Peyer's patch (tissue), 4 donors: ENCODE data around the gene RETREG2.

Experiments
- CTCF ChIP-seq, 6 experiments: fragments of 450-650 bp in 4 of 6; fragments of 200-600 bp in 2 of 6; sonication (generic) in 1 of 6; IDR thresholded peaks; one replicate each; pipeline ENCODE4 v1.5.1; 2017 to 2019; ENCODE audit warnings: antibody characterized with exemption in 6 of 6, mild to moderate bottlenecking in 3 of 6, moderate library complexity in 1 of 6
- POLR2A ChIP-seq, 2 donors: fragments of 450-650 bp; IDR thresholded peaks; one replicate each; pipeline ENCODE4 v1.5.1; 2017; ENCODE audit warnings: antibody characterized with exemption in 2 of 2, mild to moderate bottlenecking in 2 of 2, moderate library complexity in 2 of 2

DNA sequence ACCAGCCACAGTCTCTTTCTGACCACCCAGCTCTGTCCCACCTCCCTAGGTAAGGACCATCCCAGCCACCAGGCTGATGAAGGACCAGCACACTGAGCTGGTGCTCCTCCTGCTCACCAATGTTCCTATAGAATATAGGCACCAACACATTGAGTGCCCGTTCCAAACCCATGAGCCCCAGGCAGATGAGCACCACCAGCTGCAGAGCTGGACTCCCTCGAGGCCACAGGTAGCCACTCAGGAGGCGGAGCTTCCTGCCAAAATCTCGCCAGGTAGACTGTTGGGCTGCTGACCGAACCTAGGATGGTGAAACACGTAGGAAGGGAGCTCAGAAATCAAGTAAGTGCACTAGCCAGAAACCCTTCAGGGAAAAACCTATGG is 38.5 kb downstream of the RETREG2 start:
- TF ChIP-seq CTCF (IDR thresholded peaks at IDR 0.05) (no peak), POLR2A (IDR thresholded peaks at IDR 0.05) (no peak)
